K562 (cell line): Measurements from ENCODE around the gene CENPU. TPM values are rescaled to one million over a fixed set of nuclear protein-coding genes. Genes with fewer than 3 reads are reported as not detected.

Source experiments
- ATAC-seq: fragments of 200-7000 bp; cut with Tn5 transposase; 3 replicates; pipeline ENCODE4 v1.9.1; 2020; ENCODE audit warnings: moderate library complexity
- BruUV-seq: library from RNA; stranded (reverse); fragments of 400-500 nt; replicated peaks from 2 replicates; lab custom pipeline; 2021; lab: Mats Ljungman, UMichigan
- CTCF ChIA-PET: fragments of 300-600 bp; formaldehyde crosslinking; extraction: SDS; loops from one replicate; lab custom pipeline; 2021; ENCODE audit warnings: low intra/inter-chr PET ratio; lab: Yijun Ruan, JAX
- POLR2A ChIA-PET: fragments of 300-600, 350-650 bp; sonication (Branson Sonifier 250); formaldehyde crosslinking; extraction: SDS; loops from one replicate; lab custom pipeline; 2021; ENCODE audit warnings: antibody characterized with exemption, inconsistent platforms; lab: Yijun Ruan, JAX
- DNase-seq, 4 experiments: peaks; one replicate each; pipeline versions ENCODE4 v3.0.0 to v3.0.0-alpha.2; 2011 to 2018; ENCODE audit warnings: low spot score in 3 of 4, mixed read lengths in 3 of 4; ENCODE audit errors: extremely low read depth in 1 of 4
- FAIRE-seq: peaks from 2 replicates; lab custom pipeline; 2011; peaks lifted over from hg19 to GRCh38; lab: Jason Lieb, UNC
- H2AFZ ChIP-seq: 2 replicates; pipeline ENCODE4 v1.6.0; 2011; ENCODE audit warnings: low read depth, low read length, control low read depth, inconsistent platforms
- H3K27ac ChIP-seq: fragments of 200-600 bp; 3 replicates; pipeline ENCODE4 v1.8.0; 2011; ENCODE audit warnings: low read depth, mild to moderate bottlenecking, control low read depth, inconsistent platforms, low read length, moderate library complexity, mixed read lengths; ENCODE audit errors: extremely low read depth
- H3K27me3 ChIP-seq, 2 experiments: fragments of 300-600 bp in 1 of 2; 2 replicates in 1 of 2; 3 replicates in 1 of 2; pipeline versions ENCODE4 v1.6.0 to v1.8.0; 2011; ENCODE audit warnings: inconsistent platforms in 2 of 2, low read length in 2 of 2, mild to moderate bottlenecking in 1 of 2, mixed read lengths in 1 of 2, moderate library complexity in 1 of 2; ENCODE audit not compliant: control insufficient read depth in 2 of 2, insufficient read depth in 2 of 2
- H3K36me3 ChIP-seq: fragments of 300-600 bp; 3 replicates; pipeline ENCODE4 v1.8.0; 2011; ENCODE audit warnings: mild to moderate bottlenecking, low read length, inconsistent platforms; ENCODE audit not compliant: control insufficient read depth, insufficient read depth
- H3K4me1 ChIP-seq, 2 experiments: fragments of 200-600 bp in 1 of 2; replicated peaks in 1 of 2; 2 replicates in 1 of 2; 3 replicates in 1 of 2; pipeline versions ENCODE4 v1.5.1 to v1.8.0; 2011; ENCODE audit warnings: inconsistent platforms in 2 of 2, low read length in 2 of 2, mild to moderate bottlenecking in 1 of 2, mixed read lengths in 1 of 2, moderate library complexity in 1 of 2; ENCODE audit not compliant: control insufficient read depth in 2 of 2, insufficient read depth in 2 of 2
- H3K4me2 ChIP-seq: 2 replicates; pipeline ENCODE4 v1.6.1; 2011; ENCODE audit warnings: low read length, control low read depth, inconsistent platforms, mixed read lengths; ENCODE audit not compliant: insufficient read depth
- H3K4me3 ChIP-seq: fragments of 200-600 bp; sonication (generic), shearing (Covaris generic); 2 replicates; pipeline ENCODE4 v1.5.1; 2016; ENCODE audit warnings: control low read depth, inconsistent platforms
- H3K79me2 ChIP-seq: fragments of 200-600 bp; 3 replicates; pipeline ENCODE4 v1.8.0; 2011; ENCODE audit warnings: low read length, inconsistent platforms; ENCODE audit not compliant: control insufficient read depth, insufficient read depth
- H3K9ac ChIP-seq, 2 experiments: 2 replicates each; pipeline versions ENCODE4 v1.6.0 to v1.6.1; 2011; ENCODE audit warnings: low read depth in 2 of 2, low read length in 2 of 2, control low read depth in 1 of 2, inconsistent platforms in 1 of 2, mild to moderate bottlenecking in 1 of 2, mixed read lengths in 1 of 2; ENCODE audit not compliant: insufficient read depth in 1 of 2
- H3K9me1 ChIP-seq: one replicate; pipeline ENCODE4 v1.6.0; 2011; ENCODE audit warnings: inconsistent platforms, mild to moderate bottlenecking, low read length, moderate library complexity; ENCODE audit not compliant: control insufficient read depth, insufficient read depth
- H3K9me3 ChIP-seq: replicated peaks from 2 replicates; pipeline ENCODE4 v1.5.1; 2011; ENCODE audit warnings: low read depth, low read length, inconsistent platforms; ENCODE audit not compliant: control insufficient read depth, insufficient read depth
- H4K20me1 ChIP-seq: replicated peaks from 2 replicates; pipeline ENCODE4 v1.6.1; 2011; ENCODE audit warnings: low read length, inconsistent platforms, mixed read lengths; ENCODE audit not compliant: control insufficient read depth, insufficient read depth
- DDX20 ChIP-seq: fragments of 450-650 bp; IDR thresholded peaks from 2 replicates; pipeline ENCODE4 v1.6.1; 2016; ENCODE audit warnings: missing genetic modification characterization, low read depth, mild to moderate bottlenecking, missing compliant biosample characterization, moderate library complexity
- SAFB ChIP-seq: fragments of 200-400 bp; formaldehyde crosslinking; IDR thresholded peaks from 2 replicates; pipeline ENCODE4 v1.6.1; 2017; ENCODE audit warnings: low read depth, low read length, borderline replicate concordance
- XRCC4 ChIP-seq: IDR thresholded peaks from one replicate; pipeline ENCODE4 v1.6.1; 2011; ENCODE audit not compliant: insufficient read depth, insufficient read length; ENCODE audit errors: extremely low read depth
- ZNF121 ChIP-seq: sonication (generic); formaldehyde crosslinking; conservative IDR thresholded peaks from 2 replicates; pipeline ENCODE4 v1.8.0; 2022; ENCODE audit warnings: missing genetic modification reagents
- WGBS: fragments of 100-300 bp; shearing (Covaris generic); methylation state at CpG from one replicate; pipeline ENCODE4 v1.1.6; 2016; ENCODE audit warnings: low coverage, mixed read lengths; ENCODE audit not compliant: insufficient coverage; ENCODE audit errors: missing lambda C conversion rate; 5-methylcytosine and 5-hydroxymethylcytosine counted together
- in situ Hi-C: fragments of 300-500 bp; cut with MboI; formaldehyde crosslinking; loops from 4 replicates; pipeline ENCODE4 v1.15.0; 2018; ENCODE audit warnings: inconsistent platforms, mixed read lengths
- intact Hi-C: fragments of 100-400 bp; cut with micrococcal nuclease; formaldehyde crosslinking; loops from 2 replicates; pipeline ENCODE4 v1.14.2; 2022
- polyA plus RNA-seq, 8 experiments: library from polyadenylated mRNA; depleted of rRNA in 4 of 8; stranded (reverse) in 5 of 8; unstranded in 3 of 8; fragments of >200 nt; fragmentation: Nextera tagmentation in 2 of 8; fragmentation: Illumina TruSeq in 1 of 8; extraction: Ambion mirVana in 2 of 8; extraction: Trizol in 1 of 8; gene quantifications; 2 replicates each; pipeline versions ENCODE4 v1.2.1 to v1.2.3, GENCODE V29; 2011 to 2014; ENCODE audit warnings: inconsistent platforms in 1 of 8, missing spikeins in 1 of 8
- total RNA-seq, 7 experiments: library from RNA; depleted of rRNA in 6 of 7; stranded (reverse); fragments of >200 nt in 6 of 7; fragmentation: Illumina TruSeq in 2 of 7; extraction: Trizol in 2 of 7; gene quantifications; 2 replicates each; pipeline versions ENCODE4 v1.2.1 to v1.2.3, GENCODE V29; 2011 to 2021; ENCODE audit warnings: low replicate concordance in 1 of 7
- TF ChIP-seq, protein P1 (sequence below): fragments of 250-450 bp; sonication (Bioruptor Pico); IDR thresholded peaks from 2 replicates; pipeline ENCODE4 v1.5.0; 2021
- TF ChIP-seq, protein P2 (sequence below): fragments of 250-450 bp; sonication (Bioruptor Pico); IDR thresholded peaks from 2 replicates; pipeline ENCODE4 v1.5.0; 2021; ENCODE audit warnings: mild to moderate bottlenecking, moderate library complexity
- TF ChIP-seq, protein P3 (sequence below): fragments of 250-450 bp; sonication (Bioruptor Pico); IDR thresholded peaks from 2 replicates; pipeline ENCODE4 v1.4.0; 2020; ENCODE audit warnings: borderline replicate concordance

The CENPU gene
- total and polyA plus RNA-seq, 9 of the 15 experiments (the other 6 are each of a cell fraction or from before 2014, with no cell fraction given), result 39.4 to 98.7 (median 84.3) TPM

DNA sequence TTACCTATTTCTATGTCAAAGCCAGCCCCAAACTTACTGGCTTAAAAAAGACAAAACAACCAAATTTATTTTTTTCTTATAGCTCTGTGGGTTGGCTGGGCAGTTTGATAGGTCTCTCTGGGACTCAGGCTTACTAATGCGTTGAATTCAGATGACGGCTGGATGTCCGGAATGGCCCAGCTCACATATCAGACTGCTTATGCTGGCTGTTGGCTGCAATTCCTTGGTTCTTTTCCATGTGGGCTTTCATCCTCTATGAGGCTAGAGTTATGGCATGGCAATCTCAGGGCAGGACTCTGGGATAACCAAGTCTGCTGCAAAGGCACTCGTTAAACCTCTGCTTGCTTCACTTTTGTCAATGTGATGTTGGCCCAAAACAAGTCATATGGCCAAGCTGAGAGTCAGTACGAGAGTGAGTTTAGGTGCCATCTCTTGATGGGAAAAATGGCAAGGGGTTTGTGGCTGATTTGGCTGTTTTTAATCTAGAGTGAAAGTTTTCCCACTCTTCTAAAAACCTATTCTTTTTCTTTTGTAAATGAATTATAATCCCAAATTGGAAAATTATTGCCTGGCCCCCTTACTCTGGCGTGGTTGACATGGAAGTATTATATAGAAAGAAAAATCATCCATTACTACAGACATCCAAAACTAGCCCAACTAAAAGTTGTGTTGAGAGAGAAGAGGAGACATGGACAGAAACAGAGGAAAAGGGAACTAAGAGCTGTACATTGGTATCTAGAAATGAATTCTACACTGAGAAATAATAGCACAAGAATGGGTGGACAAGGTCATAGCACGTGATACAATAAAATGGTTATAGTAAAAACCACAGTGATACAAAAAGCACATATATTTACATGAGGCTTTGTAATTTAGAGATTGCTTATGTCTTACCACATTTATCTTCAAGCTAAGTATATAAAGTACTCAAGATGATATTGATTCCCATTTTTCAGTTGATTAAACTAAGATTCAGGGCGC lies 77.7 kb downstream of the CENPU start:
- H4K20me1 ChIP-seq, result no peaks in the 10 kb centered on the region
- no peaks in the 10 kb centered on the region for H3K79me2 ChIP-seq
- H2AFZ ChIP-seq, result no peak overlapping the region
- no peak overlapping the region for H3K4me2 ChIP-seq
- H3K9me3 ChIP-seq, result no peaks in the 10 kb centered on the region
- DNase-seq, result no peak
- H3K27me3 ChIP-seq, result no peaks in the 10 kb centered on the region
- in situ Hi-C loops, result no loop called here
- POLR2A ChIA-PET, result interaction anchor here (0.7 kb wide), 1 partner anchor 152 kb away, joined by 3 read pairs; no protein-coding TSS in a partner anchor
- no peak for ATAC-seq
- no TSS peak for BruUV-seq
- H3K27ac ChIP-seq, result no peak overlapping the region
- CTCF ChIA-PET, result no interaction called here
- H3K9ac ChIP-seq, result no peak overlapping the region
- TF ChIP-seq, protein P1, sequence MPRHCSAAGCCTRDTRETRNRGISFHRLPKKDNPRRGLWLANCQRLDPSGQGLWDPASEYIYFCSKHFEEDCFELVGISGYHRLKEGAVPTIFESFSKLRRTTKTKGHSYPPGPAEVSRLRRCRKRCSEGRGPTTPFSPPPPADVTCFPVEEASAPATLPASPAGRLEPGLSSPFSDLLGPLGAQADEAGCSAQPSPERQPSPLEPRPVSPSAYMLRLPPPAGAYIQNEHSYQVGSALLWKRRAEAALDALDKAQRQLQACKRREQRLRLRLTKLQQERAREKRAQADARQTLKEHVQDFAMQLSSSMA (CRISPR knock-in tag), result no peak
- FAIRE-seq, result no peak
- intact Hi-C loops, result no loop called here
- 76% methylated on average over 8 of the region's 8 CpGs for WGBS
- no peaks in the 10 kb centered on the region for H3K9me1 ChIP-seq
- peaks cover 5% of the 10 kb centered on the region; the same call in 1 of the 3 replicates for H3K36me3 ChIP-seq
- H3K4me3 ChIP-seq, result no peak overlapping the region
- no peaks in the 10 kb centered on the region for H3K4me1 ChIP-seq

DNA sequence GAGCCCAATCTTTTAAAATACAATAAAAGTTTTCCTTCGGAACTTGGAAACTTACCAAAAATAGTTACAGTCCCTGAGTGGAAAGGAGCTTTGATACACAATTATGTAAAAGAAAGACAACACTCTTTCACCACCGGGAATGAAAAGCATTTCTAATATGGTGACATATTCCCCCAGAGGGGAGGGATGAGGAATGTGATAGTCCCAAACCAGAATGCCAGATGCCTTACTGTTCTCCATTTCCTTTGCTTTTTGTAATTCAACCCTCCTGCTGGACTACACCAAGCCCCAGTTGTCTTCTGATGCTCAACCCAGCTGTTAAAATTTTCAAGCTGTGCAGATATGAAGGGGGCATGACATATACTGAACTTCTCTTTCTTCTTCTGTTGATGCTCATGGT lies 80.2 kb downstream of the CENPU start:
- in situ Hi-C loops, result no loop called here
- H3K27ac ChIP-seq, result no peak overlapping the region
- no peak for ATAC-seq
- no peaks in the 10 kb centered on the region for H3K9me1 ChIP-seq
- no peaks in the 10 kb centered on the region for H3K9me3 ChIP-seq
- peaks cover 3 to 6% of the 10 kb centered on the region in 2 experiments; a peak in 4 of 5 replicates for H3K4me1 ChIP-seq
- no peak for FAIRE-seq
- H4K20me1 ChIP-seq, result no peaks in the 10 kb centered on the region
- H3K4me3 ChIP-seq, result no peak overlapping the region
- H3K36me3 ChIP-seq, result no peaks in the 10 kb centered on the region
- 37% methylated on average over 2 of the region's 2 CpGs for WGBS
- DNase-seq, result no peak
- H3K27me3 ChIP-seq, result no peaks in the 10 kb centered on the region
- H3K9ac ChIP-seq, result no peak overlapping the region
- POLR2A ChIA-PET, result interaction anchor here (0.6 to 0.8 kb wide), 3 partner anchors 490 to 982 kb away, joined by 3 to 4 read pairs (median 3); no protein-coding TSS in a partner anchor
- peaks cover 17% of the 10 kb centered on the region for H3K79me2 ChIP-seq
- CTCF ChIA-PET, result no interaction called here
- intact Hi-C loops, result no loop called here
- no peak overlapping the region for H2AFZ ChIP-seq
- BruUV-seq, result no TSS peak
- no peak overlapping the region for H3K4me2 ChIP-seq
- TF ChIP-seq XRCC4 (no peak), ZNF121 (no peak), SAFB (no peak), DDX20 (tag) (no peak)
- TF ChIP-seq, protein P2, sequence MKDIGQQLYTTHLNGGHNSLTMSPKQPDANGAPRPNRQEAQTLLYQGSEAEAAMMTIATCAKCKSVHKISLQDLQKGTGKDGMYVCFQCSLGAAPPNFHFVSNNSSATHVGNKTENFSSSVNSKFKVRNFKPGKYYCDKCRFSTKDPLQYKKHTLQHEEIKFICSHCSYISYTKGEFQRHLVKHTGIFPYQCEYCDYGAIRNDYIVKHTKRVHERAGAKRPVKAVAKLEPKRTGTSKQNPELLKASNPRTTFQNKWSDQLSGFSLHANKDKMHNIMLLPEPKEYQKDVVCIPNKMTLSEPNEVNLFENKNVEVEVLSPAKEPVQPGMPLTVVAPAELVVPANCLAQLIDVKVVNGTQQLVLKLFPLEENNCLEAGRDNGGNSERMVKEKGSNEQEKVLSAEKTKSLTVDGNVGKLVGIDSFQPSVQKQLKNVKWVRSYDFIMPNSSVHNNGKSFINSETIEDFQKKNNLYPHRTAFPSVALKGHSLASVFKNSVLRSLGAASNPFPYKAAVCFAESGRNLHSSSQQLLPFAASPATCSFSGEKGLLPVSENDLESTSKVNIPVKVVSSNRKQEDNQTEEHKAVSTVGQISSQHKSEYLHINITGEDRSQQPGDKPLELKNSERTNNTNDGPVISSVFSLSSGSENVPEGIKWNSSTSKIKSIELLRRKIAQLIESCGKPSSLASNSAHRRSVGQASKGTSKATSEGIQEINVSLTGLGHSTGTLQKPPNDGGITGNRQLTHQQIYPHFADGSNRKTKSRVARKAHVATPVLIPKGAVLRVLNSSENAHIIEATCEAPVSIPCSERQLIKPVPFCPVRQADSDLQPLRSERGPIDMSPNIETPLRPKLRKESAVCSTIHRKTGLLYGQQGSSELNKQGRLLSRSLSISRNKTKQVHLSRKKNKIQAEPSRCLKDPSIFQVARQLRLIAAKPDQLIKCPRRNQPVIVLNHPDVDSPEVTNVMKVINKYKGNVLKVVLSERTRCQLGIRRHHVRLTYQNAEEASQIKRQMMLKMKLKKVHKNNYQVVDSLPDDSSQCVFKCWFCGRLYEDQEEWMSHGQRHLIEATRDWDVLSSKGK (CRISPR knock-in tag), result no peak
- TF ChIP-seq, protein P3, sequence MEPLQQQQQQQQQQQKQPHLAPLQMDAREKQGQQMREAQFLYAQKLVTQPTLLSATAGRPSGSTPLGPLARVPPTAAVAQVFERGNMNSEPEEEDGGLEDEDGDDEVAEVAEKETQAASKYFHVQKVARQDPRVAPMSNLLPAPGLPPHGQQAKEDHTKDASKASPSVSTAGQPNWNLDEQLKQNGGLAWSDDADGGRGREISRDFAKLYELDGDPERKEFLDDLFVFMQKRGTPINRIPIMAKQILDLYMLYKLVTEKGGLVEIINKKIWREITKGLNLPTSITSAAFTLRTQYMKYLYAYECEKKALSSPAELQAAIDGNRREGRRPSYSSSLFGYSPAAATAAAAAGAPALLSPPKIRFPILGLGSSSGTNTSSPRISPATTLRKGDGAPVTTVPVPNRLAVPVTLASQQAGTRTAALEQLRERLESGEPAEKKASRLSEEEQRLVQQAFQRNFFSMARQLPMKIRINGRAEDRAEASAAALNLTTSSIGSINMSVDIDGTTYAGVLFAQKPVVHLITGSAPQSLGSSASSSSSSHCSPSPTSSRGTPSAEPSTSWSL (CRISPR knock-in tag), result no peak
